ENCODE data around the gene EXOSC10.
"Not testable (repeated sequence)": the region's sequence is repeated elsewhere in the genome, so short reads cannot be mapped to it uniquely, and the experiment has no call there.

EXOSC10 gene

DNA sequence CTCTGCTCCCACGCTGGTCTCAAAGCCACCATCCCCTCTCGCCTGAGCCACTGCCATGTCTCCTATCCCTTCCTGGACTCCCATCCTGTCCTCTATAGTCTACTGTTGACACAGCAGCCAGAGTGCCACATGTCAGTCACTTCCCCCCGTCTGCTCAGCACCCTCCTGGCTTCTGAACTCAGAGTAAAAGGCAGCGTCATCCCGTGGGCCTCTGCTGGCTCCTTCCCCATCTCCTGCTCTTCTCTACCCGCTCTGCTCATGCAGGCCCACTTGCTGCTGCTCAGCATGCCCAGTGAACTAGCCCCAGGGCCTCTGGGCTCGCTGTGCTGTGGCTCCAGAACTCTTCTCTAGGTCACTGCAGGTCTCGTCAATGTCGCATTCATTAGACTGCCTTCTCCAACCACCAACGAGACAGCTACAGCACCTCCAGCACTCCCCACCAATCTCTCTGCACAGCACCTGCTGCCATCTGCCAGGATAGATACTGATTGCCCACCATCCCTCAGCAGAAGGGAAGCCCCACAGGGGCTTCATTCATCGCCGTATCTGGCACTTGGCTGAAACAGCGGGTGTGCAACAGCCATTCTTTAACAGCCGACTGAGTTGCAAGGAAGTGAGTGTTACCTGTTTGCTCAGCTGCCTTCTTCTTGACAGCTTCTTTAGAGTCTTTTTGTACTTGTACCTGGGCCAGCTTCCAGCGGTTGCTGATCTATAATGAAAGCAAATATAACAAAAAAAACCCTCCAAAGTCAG, 28.0 kb downstream of the EXOSC10 start:
- Histone ChIP-seq H3K4me3 (ENCODE audit: low read length) (no peak overlapping the region), H3K9me3 (ENCODE audit: insufficient read depth, low read depth, low read length) (no peaks in the 10 kb centered on the region), H3K4me1 (ENCODE audit: insufficient read depth, low read length) (no peaks in the 10 kb centered on the region), H3K36me3 (ENCODE audit: insufficient read depth, low read length) (peaks cover 94% of the 10 kb centered on the region), H3K27me3 (ENCODE audit: insufficient read depth, low read length) (no peaks in the 10 kb centered on the region), H3K9ac (ENCODE audit: low read depth, low read length) (no peak overlapping the region), H3K27ac (ENCODE audit: low read depth, low read length) (no peak overlapping the region)
- 92% methylated on average over 15 of the region's 15 CpGs for WGBS

DNA sequence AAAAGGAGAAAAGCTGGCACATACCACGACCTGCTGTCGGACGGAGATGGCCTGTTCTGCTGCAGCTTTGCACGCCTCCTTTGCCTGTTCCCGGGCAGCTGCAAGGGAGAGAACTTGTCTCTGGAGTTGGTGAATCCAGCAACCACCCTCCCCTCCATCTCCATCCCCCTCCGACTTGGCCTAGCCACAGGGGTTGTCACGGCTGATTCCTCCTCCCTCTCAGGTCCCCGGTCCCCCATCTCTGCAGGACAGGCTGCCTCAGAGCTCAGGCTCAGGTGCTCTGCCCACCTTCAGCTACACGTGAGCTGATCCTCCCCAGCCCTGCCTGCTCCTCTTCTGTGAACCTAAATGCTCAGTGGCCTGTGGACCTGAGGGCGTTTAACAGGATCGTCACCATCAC, 28.8 kb downstream of the EXOSC10 start:
- Histone ChIP-seq H3K27ac (ENCODE audit: low read depth, low read length) (no peak overlapping the region), H3K9ac (ENCODE audit: low read depth, low read length) (no peak overlapping the region), H3K4me1 (ENCODE audit: insufficient read depth, low read length) (no peaks in the 10 kb centered on the region), H3K9me3 (ENCODE audit: insufficient read depth, low read depth, low read length) (no peaks in the 10 kb centered on the region), H3K4me3 (ENCODE audit: low read length) (no peak overlapping the region), H3K27me3 (ENCODE audit: insufficient read depth, low read length) (no peaks in the 10 kb centered on the region), H3K36me3 (ENCODE audit: insufficient read depth, low read length) (peaks cover 94% of the 10 kb centered on the region)
- WGBS = 95% methylated on average over 11 of the region's 11 CpGs

DNA sequence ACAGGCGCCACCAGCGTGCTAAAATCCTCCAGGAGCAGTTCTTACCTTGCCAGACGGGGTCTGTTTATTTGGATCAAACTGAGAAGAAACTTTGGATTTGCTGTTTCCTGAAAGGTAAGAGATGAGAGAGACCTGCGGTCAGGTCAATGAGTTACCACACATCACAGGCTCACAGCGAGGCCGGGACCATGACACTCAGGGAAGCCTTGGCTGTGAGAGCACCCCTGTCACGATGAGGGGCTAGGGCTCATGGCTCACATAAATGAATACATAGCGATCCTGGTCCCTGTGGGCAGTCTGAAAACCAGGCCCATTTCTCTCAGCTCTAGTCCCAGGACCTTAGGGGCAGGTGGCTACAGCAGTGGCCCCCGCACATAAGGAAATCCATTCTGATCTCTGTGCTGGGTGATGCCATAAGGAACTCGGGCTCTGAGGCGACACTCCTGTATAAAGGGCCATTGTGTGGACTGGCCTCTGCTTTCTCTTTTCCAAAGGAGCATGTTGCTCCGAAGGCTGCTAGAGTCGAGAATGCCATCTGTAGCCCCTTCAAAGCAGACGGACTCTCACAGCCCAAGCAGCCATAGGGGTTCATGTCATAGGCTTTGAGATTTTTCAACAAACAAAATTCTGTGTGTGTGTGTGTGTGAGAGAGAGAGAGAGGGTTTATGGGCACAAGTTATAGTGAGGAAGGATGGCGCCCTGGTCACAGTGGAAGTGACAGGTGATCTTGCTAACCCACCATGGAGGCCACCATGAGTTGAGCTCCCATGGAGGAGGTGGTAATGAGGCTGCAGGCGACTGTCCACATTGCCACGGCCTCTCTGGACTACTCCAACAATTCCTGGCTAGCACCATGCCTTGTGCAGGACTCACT, 30.8 kb downstream of the EXOSC10 start:
- Histone ChIP-seq H3K27me3 (ENCODE audit: insufficient read depth, low read length) (no peaks in the 10 kb centered on the region), H3K4me3 (ENCODE audit: low read length) (no peak overlapping the region), H3K36me3 (ENCODE audit: insufficient read depth, low read length) (peaks cover 90% of the 10 kb centered on the region), H3K9ac (ENCODE audit: low read depth, low read length) (no peak overlapping the region), H3K4me1 (ENCODE audit: insufficient read depth, low read length) (no peaks in the 10 kb centered on the region), H3K9me3 (ENCODE audit: insufficient read depth, low read depth, low read length) (no peaks in the 10 kb centered on the region), H3K27ac (ENCODE audit: low read depth, low read length) (no peak overlapping the region)
- 95% methylated on average over 17 of the region's 17 CpGs for WGBS

DNA sequence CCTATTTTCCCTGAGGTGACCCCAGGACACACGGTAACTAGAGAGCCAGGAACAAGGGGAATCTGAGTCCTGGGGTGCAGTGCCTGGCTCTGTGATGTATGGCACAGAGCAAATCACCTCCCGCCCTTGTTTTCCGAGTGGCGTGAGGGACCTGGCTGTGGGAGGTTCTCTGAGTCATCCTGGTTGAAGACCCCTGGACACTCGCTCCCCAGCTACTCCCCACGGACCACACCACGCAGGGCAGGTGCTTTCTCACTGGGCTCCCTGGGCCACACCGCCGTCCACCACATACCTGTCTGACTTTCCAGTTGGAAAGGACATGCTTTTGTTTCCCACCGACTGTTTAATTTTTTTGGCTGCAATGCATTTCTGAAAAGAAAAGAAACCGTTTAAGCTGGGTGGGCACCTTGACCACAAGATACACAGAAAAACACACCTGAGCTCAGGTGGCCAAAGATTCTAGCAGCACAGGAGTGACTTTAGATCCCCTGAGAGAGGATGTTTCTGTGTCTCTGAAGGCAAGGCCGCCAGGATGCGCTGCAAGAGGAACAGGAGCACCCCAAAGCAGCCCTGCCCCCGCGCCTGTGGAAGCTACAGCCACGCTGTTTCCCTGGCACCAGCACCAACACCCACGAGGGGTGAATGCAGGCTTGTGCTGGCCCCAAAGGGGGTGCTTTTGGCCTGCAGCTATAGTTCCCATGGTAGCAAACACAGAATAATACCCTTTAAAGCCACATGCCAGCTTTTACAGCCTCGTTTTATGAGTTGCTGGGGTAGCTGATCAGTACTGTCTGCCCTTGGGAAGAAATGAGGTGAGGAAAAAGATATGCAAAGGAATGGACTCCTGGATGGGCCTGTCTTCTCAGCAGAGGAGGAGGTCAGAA, 31.7 kb downstream of the EXOSC10 start:
- WGBS = 94% methylated on average over 18 of the region's 18 CpGs
- H3K36me3 ChIP-seq (ENCODE audit: insufficient read depth, low read length) = peaks cover 87% of the 10 kb centered on the region
- H3K27ac ChIP-seq (ENCODE audit: low read depth, low read length) = no peak overlapping the region
- H3K27me3 ChIP-seq (ENCODE audit: insufficient read depth, low read length) = no peaks in the 10 kb centered on the region
- H3K4me1 ChIP-seq (ENCODE audit: insufficient read depth, low read length) = no peaks in the 10 kb centered on the region
- H3K4me3 ChIP-seq (ENCODE audit: low read length) = no peak overlapping the region
- no peak overlapping the region for H3K9ac ChIP-seq (ENCODE audit: low read depth, low read length)
- no peaks in the 10 kb centered on the region for H3K9me3 ChIP-seq (ENCODE audit: insufficient read depth, low read depth, low read length)

DNA sequence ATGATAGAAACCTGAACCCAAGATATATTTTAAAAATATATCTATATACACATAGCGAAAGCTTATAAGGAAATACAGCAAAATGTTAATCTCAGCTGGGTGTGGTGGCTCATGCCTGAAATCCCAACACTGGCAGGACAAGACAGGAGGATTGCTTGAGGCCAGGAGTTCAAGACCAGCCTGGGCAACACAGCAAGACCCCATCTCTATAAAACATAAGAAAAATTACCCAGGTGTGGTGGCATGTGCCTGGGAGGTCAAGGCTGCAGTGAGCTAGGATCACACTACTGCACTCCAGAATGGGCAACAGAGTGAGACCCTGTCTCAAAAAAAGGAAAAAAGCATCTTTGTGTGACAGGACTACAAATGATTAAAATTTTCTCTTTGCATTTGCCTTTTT, 33.9 kb downstream of the EXOSC10 start:
- Histone ChIP-seq H3K36me3 (ENCODE audit: insufficient read depth, low read length) (peaks cover 69% of the 10 kb centered on the region), H3K27me3 (ENCODE audit: insufficient read depth, low read length) (no peaks in the 10 kb centered on the region), H3K27ac (ENCODE audit: low read depth, low read length) (no peak overlapping the region), H3K9ac (ENCODE audit: low read depth, low read length) (no peak overlapping the region), H3K4me3 (ENCODE audit: low read length) (no peak overlapping the region), H3K9me3 (ENCODE audit: insufficient read depth, low read depth, low read length) (no peaks in the 10 kb centered on the region), H3K4me1 (ENCODE audit: insufficient read depth, low read length) (no peaks in the 10 kb centered on the region)
- 100% methylated on average over 1 of the region's 1 CpG for WGBS

DNA sequence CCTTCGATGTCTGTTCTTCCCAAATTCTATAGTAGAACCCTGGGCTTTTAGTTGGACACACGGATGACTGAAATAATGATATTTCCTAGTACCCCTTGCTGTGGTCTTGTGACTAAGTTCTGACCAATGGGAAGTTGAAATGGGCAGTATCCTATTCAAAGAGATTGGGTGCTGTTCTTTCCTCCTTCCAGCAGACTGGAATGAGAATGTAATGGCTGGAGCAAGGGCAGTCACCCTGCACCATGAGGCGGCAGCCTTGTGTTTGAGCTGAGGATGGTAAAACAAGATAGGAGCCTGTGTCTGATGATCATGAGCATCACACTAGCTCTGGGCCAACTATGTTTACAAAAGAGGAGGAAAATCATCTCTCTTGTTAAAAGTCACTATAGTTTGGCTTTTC, 34.7 kb downstream of the EXOSC10 start:
- no peak overlapping the region for H3K9ac ChIP-seq (ENCODE audit: low read depth, low read length)
- H3K36me3 ChIP-seq (ENCODE audit: insufficient read depth, low read length) = peaks cover 60% of the 10 kb centered on the region

DNA sequence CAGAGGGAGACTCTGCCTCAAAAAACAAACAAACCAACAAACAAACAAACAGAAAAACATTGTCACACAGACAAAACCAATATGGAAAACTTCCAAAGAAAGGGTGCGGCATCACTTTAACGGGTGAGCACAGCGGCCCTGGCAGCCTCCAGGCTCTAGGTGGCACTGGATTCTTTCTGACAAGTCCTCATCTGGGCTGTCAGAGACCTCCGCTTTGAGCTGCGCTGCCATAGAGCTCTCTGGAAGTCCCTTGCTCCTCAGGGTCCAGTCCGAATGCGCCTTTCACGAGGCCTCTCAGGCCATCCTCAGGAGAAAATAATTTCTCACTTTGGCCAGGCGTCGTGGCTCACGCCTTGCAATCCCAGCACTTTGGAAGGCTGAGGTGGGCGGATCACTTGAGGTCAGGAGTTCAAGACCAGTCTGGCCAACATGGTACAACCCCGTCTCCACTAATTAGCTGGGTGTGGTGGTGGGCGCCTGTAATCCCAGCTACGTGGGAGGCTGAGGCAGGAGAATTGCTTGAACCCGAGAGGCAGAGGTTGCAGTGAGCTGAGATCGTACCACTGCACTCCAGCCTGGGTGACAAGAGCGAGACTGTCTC, 35.6 kb downstream of the EXOSC10 start:
- H3K36me3 ChIP-seq (ENCODE audit: insufficient read depth, low read length) = peaks cover 51% of the 10 kb centered on the region
- 91% methylated on average over 17 of the region's 18 CpGs for WGBS

More for the DNA sequence above, 34.7 kb downstream of the EXOSC10 start:
- H3K4me3 ChIP-seq (ENCODE audit: low read length) = no peak overlapping the region
- WGBS = 93% methylated on average over 3 of the region's 3 CpGs
- no peaks in the 10 kb centered on the region for H3K9me3 ChIP-seq (ENCODE audit: insufficient read depth, low read depth, low read length)
- H3K4me1 ChIP-seq (ENCODE audit: insufficient read depth, low read length) = no peaks in the 10 kb centered on the region
- no peak overlapping the region for H3K27ac ChIP-seq (ENCODE audit: low read depth, low read length)
- H3K27me3 ChIP-seq (ENCODE audit: insufficient read depth, low read length) = no peaks in the 10 kb centered on the region

DNA sequence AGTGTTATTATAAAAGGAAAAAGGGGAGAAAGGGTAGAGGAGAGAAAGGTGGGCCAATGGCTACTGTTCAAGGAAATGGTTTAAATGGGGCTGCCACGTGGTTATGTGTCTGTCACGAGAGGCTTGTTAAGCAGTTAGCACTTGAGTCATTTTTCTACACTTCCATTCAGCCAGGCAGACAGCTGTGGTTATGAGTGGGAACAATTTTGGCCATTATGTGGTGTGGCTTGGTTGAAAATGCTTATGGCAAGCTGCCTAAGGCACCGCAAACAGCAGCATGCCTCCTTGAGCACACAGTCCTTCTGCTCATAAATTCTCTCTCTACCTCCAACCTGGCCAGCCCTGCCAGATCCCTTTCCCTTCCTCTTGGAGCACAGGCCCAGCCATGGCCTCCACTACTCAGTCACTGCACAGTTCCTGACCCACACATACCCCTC, 36.7 kb downstream of the EXOSC10 start:
- H3K27ac ChIP-seq (ENCODE audit: low read depth, low read length) = no peak overlapping the region
- H3K27me3 ChIP-seq (ENCODE audit: insufficient read depth, low read length) = no peaks in the 10 kb centered on the region
- WGBS = 95% methylated on average over 3 of the region's 3 CpGs
- peaks cover 43% of the 10 kb centered on the region for H3K36me3 ChIP-seq (ENCODE audit: insufficient read depth, low read length)
- no peak overlapping the region for H3K4me3 ChIP-seq (ENCODE audit: low read length)
- no peak overlapping the region for H3K9ac ChIP-seq (ENCODE audit: low read depth, low read length)
- no peaks in the 10 kb centered on the region for H3K9me3 ChIP-seq (ENCODE audit: insufficient read depth, low read depth, low read length)
- H3K4me1 ChIP-seq (ENCODE audit: insufficient read depth, low read length) = peaks cover 4% of the 10 kb centered on the region; the same call in 1 of the 2 replicates

More for the DNA sequence above, 35.6 kb downstream of the EXOSC10 start:
- H3K9ac ChIP-seq (ENCODE audit: low read depth, low read length); H3K9me3 ChIP-seq (ENCODE audit: insufficient read depth, low read depth, low read length); H3K4me3 ChIP-seq (ENCODE audit: low read length); H3K27ac ChIP-seq (ENCODE audit: low read depth, low read length); H3K4me1 ChIP-seq (ENCODE audit: insufficient read depth, low read length); H3K27me3 ChIP-seq (ENCODE audit: insufficient read depth, low read length): not testable (repeated sequence)

DNA sequence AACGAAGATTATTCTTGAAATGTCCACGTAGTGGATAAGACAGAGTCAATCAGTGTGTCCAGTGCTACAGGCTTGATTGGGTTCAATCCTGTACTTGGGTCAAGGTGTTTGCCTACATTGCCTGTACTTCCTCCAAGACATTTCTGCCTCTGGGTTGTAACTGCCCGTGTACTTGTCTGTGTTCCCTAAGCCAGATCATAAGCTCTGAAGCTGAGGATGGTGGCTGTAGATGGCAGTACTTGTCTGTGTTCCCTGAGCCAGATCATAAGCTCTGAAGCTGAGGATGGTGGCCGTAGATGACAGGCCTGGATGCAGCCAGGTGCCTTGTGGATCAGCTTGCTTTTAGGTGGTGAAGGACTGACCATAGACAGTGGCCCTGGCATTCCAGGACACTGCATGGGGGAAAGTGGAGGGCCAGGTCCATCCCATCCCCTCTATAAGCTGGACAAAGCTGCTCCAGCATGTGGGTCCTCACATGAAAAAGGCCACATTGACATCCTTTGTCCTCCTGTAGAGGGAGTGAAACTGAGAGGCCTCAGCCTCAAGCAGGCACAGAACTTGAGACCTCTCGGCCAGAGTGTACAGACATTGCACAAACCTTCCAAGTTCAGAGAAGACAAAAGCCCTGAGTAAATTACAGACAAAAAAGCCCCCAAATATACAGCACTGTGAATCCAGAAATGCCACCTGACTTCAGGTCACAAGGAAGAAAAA, 37.9 kb downstream of the EXOSC10 start:
- 94% methylated on average over 5 of the region's 5 CpGs for WGBS
- H3K4me3 ChIP-seq (ENCODE audit: low read length) = no peak overlapping the region; the same call in 1 of the 2 replicates
- no peaks in the 10 kb centered on the region for H3K27me3 ChIP-seq (ENCODE audit: insufficient read depth, low read length)
- H3K27ac ChIP-seq (ENCODE audit: low read depth, low read length) = no peak overlapping the region
- H3K36me3 ChIP-seq (ENCODE audit: insufficient read depth, low read length) = peaks cover 44% of the 10 kb centered on the region
- no peak overlapping the region for H3K9ac ChIP-seq (ENCODE audit: low read depth, low read length)
- H3K9me3 ChIP-seq (ENCODE audit: insufficient read depth, low read depth, low read length) = no peaks in the 10 kb centered on the region
- peaks cover 4% of the 10 kb centered on the region; the same call in 1 of the 2 replicates for H3K4me1 ChIP-seq (ENCODE audit: insufficient read depth, low read length)
